ENCODE results near the gene RFLNA. TPM values are rescaled to one million over a fixed set of nuclear protein-coding genes. Genes with fewer than 3 reads are reported as not detected.

RFLNA gene
- polyA plus RNA-seq, 1 donor (not counting 4 experiments of a cell fraction or from before 2014, with no cell fraction given) = 1.1 TPM

DNA sequence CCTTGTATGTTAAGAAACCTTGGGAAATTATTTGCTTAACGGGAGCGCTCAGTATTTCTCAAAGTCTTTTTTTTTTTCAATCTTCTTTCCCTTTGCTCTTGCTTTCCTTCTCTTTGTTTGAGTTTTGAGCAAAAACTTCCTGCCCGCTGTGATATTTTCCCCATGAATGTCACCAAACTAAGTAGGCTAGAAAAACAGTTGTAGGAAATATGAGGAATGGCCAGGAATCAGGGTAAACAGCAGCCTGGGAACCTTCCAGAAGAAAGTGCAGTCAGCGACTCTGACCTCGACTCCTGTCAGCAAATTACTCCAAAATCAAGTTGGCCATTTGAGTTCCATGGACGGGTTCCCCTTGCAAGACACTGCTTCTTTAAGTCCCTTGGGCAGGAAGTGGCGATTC, 11.6 kb upstream of the RFLNA start:
- H2AFZ ChIP-seq (ENCODE audit: control insufficient read depth, low read length) = no peak overlapping the region
- DNase-seq (ENCODE audit: low read depth, low spot score) (no peak), FAIRE-seq (no peak)
- peaks cover 72% of the 10 kb centered on the region for H3K27me3 ChIP-seq (ENCODE audit: control insufficient read depth, extremely low read depth, insufficient read depth, low read length)
- H3K9ac ChIP-seq (ENCODE audit: control insufficient read depth, extremely low read depth, insufficient read depth, low read length) = no peak overlapping the region
- H3K9me3 ChIP-seq (ENCODE audit: control insufficient read depth, low read depth, low read length) = peaks cover 15% of the 10 kb centered on the region
- H4K20me1 ChIP-seq (ENCODE audit: control insufficient read depth, extremely low read depth, insufficient read depth, low read length) = no peaks in the 10 kb centered on the region
- peaks cover 8% of the 10 kb centered on the region for H3K4me1 ChIP-seq (ENCODE audit: control insufficient read depth, extremely low read depth, insufficient read depth, low read length)
- H3K4me2 ChIP-seq (ENCODE audit: control insufficient read depth, extremely low read depth, insufficient read depth, low read depth, low read length) = no peak overlapping the region
- H3K36me3 ChIP-seq (ENCODE audit: control insufficient read depth in 2 of 2, extremely low read depth in 1 of 2, insufficient read depth in 2 of 2, low read length in 2 of 2) = no peaks in the 10 kb centered on the region
- no peaks in the 10 kb centered on the region for H3K9me1 ChIP-seq (ENCODE audit: control insufficient read depth, extremely low read depth, insufficient read depth, low read length)
- H3K27ac ChIP-seq (ENCODE audit: control insufficient read depth, insufficient read depth, low read length) = no peak overlapping the region
- dilution Hi-C loops (cut with MboI; ENCODE audit: extremely low pct_ligation_motif_present, low sequenced_read_pairs) = no loop called here
- H3K79me2 ChIP-seq (ENCODE audit: control insufficient read depth, insufficient read depth, low read length) = no peaks in the 10 kb centered on the region
- TF ChIP-seq EZH2 (IDR thresholded peaks at IDR 0.05; ENCODE audit: low read length) = no peak
- TF ChIP-seq, protein P1, sequence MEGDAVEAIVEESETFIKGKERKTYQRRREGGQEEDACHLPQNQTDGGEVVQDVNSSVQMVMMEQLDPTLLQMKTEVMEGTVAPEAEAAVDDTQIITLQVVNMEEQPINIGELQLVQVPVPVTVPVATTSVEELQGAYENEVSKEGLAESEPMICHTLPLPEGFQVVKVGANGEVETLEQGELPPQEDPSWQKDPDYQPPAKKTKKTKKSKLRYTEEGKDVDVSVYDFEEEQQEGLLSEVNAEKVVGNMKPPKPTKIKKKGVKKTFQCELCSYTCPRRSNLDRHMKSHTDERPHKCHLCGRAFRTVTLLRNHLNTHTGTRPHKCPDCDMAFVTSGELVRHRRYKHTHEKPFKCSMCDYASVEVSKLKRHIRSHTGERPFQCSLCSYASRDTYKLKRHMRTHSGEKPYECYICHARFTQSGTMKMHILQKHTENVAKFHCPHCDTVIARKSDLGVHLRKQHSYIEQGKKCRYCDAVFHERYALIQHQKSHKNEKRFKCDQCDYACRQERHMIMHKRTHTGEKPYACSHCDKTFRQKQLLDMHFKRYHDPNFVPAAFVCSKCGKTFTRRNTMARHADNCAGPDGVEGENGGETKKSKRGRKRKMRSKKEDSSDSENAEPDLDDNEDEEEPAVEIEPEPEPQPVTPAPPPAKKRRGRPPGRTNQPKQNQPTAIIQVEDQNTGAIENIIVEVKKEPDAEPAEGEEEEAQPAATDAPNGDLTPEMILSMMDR (optimal IDR thresholded peaks at IDR 0.05 in 1 of 3, IDR thresholded peaks at IDR 0.05 in 1 of 3, conservative IDR thresholded peaks at IDR 0.05 in 1 of 3; ENCODE audit: extremely low read depth in 1 of 3, insufficient read depth in 2 of 3, low read length in 3 of 3) = no peak
- no peak overlapping the region for H3K4me3 ChIP-seq (ENCODE audit: control insufficient read depth in 2 of 3, extremely low read depth in 1 of 3, insufficient read depth in 2 of 3, low read depth in 1 of 3, low read length in 3 of 3)

DNA sequence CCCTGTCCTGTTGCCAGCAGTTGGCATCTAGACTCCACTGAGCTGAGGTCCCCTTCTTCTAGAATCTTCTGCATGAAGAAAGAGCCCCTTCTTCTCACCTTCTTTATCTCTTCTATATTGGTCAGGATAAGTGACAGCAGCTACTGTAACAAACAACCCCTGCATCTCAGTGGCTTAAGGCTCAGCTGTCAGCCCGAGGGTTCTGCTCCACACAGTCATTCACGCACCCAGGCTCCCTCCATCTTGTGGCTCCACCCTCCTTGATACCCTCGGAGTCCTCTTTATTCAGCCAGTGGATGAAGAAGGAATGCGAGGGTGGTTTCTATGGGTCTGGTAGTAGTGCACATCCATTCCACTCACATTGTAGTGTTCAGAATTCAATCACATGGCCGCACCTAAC, 10.5 kb upstream of the RFLNA start:
- TF ChIP-seq, protein P1 (optimal IDR thresholded peaks at IDR 0.05 in 1 of 3, IDR thresholded peaks at IDR 0.05 in 1 of 3, conservative IDR thresholded peaks at IDR 0.05 in 1 of 3; ENCODE audit: extremely low read depth in 1 of 3, insufficient read depth in 2 of 3, low read length in 3 of 3) = no peak
- TF ChIP-seq EZH2 (IDR thresholded peaks at IDR 0.05; ENCODE audit: low read length) = no peak
- Histone ChIP-seq H3K9ac (ENCODE audit: control insufficient read depth, extremely low read depth, insufficient read depth, low read length) (no peak overlapping the region), H3K4me2 (ENCODE audit: control insufficient read depth, extremely low read depth, insufficient read depth, low read depth, low read length) (no peak overlapping the region), H3K4me3 (ENCODE audit: control insufficient read depth in 2 of 3, extremely low read depth in 1 of 3, insufficient read depth in 2 of 3, low read depth in 1 of 3, low read length in 3 of 3) (no peak overlapping the region), H3K36me3 (ENCODE audit: control insufficient read depth in 2 of 2, extremely low read depth in 1 of 2, insufficient read depth in 2 of 2, low read length in 2 of 2) (no peaks in the 10 kb centered on the region), H3K79me2 (ENCODE audit: control insufficient read depth, insufficient read depth, low read length) (no peaks in the 10 kb centered on the region), H3K9me3 (ENCODE audit: control insufficient read depth, low read depth, low read length) (peaks cover 15% of the 10 kb centered on the region), H3K9me1 (ENCODE audit: control insufficient read depth, extremely low read depth, insufficient read depth, low read length) (no peaks in the 10 kb centered on the region), H3K27me3 (ENCODE audit: control insufficient read depth, extremely low read depth, insufficient read depth, low read length) (peaks cover 61% of the 10 kb centered on the region), H3K4me1 (ENCODE audit: control insufficient read depth, extremely low read depth, insufficient read depth, low read length) (peaks cover 8% of the 10 kb centered on the region), H3K27ac (ENCODE audit: control insufficient read depth, insufficient read depth, low read length) (no peak overlapping the region), H2AFZ (ENCODE audit: control insufficient read depth, low read length) (no peak overlapping the region), H4K20me1 (ENCODE audit: control insufficient read depth, extremely low read depth, insufficient read depth, low read length) (no peaks in the 10 kb centered on the region)
- FAIRE-seq (no peak), DNase-seq (ENCODE audit: low read depth, low spot score) (no peak)
- dilution Hi-C loops (cut with MboI; ENCODE audit: extremely low pct_ligation_motif_present, low sequenced_read_pairs) = no loop called here
